Measurements from ENCODE around the gene ANKRD33B. TPM values are rescaled to one million over a fixed set of nuclear protein-coding genes. Genes with fewer than 3 reads are reported as not detected.

Gene ANKRD33B
- total and polyA plus RNA-seq, 2 of the 8 experiments (the other 6 are each of a cell fraction or from before 2014, with no cell fraction given): 6.9 to 20.6 TPM

DNA sequence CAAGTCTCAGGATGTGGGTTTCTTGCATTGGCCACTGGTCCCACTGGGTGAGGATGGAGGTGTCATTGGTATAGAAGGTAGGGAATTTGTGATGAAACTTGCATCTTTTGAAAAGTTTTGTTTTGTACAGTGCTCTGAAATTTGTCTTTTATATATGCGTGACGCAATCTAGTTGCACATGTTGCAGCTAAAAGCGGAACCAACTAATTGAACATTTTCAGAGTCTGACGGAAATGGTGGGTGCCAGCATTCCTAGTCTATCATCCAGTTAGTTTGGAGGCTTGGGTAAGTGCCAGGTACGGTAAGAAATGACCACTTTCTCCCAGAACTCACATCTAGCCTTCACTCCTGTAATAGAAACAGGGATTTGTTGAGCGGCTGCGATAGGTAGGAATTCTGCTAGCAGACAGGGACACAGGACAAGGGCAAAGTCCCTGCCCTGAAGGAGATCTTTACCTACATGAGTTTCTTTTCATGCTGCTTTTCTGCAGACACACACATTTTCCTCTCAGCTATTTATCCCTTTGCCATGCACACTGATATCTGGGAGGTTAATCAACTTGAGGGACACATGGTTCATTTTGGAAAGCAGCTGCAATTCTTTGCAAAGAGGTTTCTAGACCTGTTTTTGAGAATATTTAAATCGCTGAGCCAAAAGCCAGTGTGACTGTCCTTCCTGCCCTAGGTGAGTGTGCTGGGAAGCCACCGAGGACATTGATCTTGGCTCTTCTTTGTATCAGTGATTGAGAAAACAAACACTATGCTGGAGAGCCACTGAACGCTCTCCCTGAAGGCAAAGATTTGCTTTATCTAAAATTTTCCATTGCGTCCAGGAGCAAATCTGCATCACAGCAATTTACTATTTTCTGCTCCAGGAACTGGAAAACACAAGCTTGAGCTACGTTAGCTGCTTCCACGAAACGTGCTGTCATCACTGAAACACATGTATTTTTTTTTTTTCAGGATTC, 107.5 kb downstream of the ANKRD33B start (continued):
- TF ChIP-seq NANOG (IDR thresholded peaks at IDR 0.05; ENCODE audit: insufficient read depth, low read depth, low read length, poor library complexity, severe bottlenecking): no peak
- TF ChIP-seq FOSL1 (IDR thresholded peaks at IDR 0.05; ENCODE audit: insufficient read depth, low read depth, low read length): no peak
- TF ChIP-seq CEBPB (IDR thresholded peaks at IDR 0.05; ENCODE audit: low read depth, low read length): no peak
- no peak for TF ChIP-seq RBBP5 (IDR thresholded peaks at IDR 0.05; ENCODE audit: borderline replicate concordance, low read depth, low read length)
- no peak for TF ChIP-seq SRF (IDR thresholded peaks at IDR 0.05; ENCODE audit: low read depth, low read length)
- no peak for TF ChIP-seq CBX8 (IDR thresholded peaks at IDR 0.05; ENCODE audit: borderline replicate concordance, low read depth, low read length)
- no peak for TF ChIP-seq JUND (IDR thresholded peaks at IDR 0.05; ENCODE audit: low read length)
